Measurements from ENCODE around the gene HAUS7. TPM values are rescaled to one million over a fixed set of nuclear protein-coding genes. Genes with fewer than 3 reads are reported as not detected.

The HAUS7 gene
- 46.5 to 52.9 TPM (median 52.2 TPM) in 3 replicates for total RNA-seq (2021)
- Bru-seq, nascent RNA: percentile 10 among the genes with signal in this experiment
- long read RNA-seq, experiment 1, transcript HAUS7-202 (10 exons, 1,363 nt): major isoform, 144 of 156 reads
- long read RNA-seq, experiment 1, partial matches to known transcripts: 4 of 156 reads
- long read RNA-seq, experiment 1, other reads (novel, unspliced or antisense): 7 of 156 reads
- long read RNA-seq, experiment 2, transcript HAUS7-202 (10 exons, 1,363 nt): major isoform, 33 of 47 reads
- long read RNA-seq, experiment 2, partial matches to known transcripts: 12 of 47 reads
- long read RNA-seq, experiment 2, other reads (novel, unspliced or antisense): 2 of 47 reads
- long read RNA-seq, experiment 3, transcript HAUS7-202 (10 exons, 1,363 nt): major isoform, 112 of 115 reads
- long read RNA-seq, experiment 3, partial matches to known transcripts: 0 of 115 reads
- long read RNA-seq, experiment 3, other reads (novel, unspliced or antisense): 3 of 115 reads

- DNase-seq (ENCODE audit: low spot score) (peak; percentile 85), ATAC-seq (peak; percentile 88)
- Mint-ChIP-seq H3K27ac (no peak within 1 kb of the TSS), H3K9me3 (no peaks in the 10 kb centered on the region), H3K4me3 (peak within 1 kb of the TSS; percentile 76), H3K36me3 (no peaks in the 10 kb centered on the region), H3K27me3 (ENCODE audit: low read depth) (peaks cover 21% of the 10 kb centered on the region), H3K4me1 (no peaks in the 10 kb centered on the region)
- ChIA-PET CTCF (interaction anchor here (0.6 to 3.2 kb wide), 29 partner anchors 10 to 438 kb away, joined by 3 to 54 read pairs (median 4); partner anchors contain the start of genes ATP2B3, BGN and TREX2), POLR2A (interaction anchor here (0.5 to 0.6 kb wide), 2 partner anchors 17 to 47 kb away, joined by 3 to 4 read pairs; no protein-coding TSS in a partner anchor)
- peak; percentile 80 for TF ChIP-seq SP1 (CRISPR knock-in tag; conservative IDR thresholded peaks at IDR 0.05)
- no peak for TF ChIP-seq KAT7 (CRISPR knock-in tag; IDR thresholded peaks at IDR 0.05; ENCODE audit: borderline replicate concordance)
- TF ChIP-seq GABPB1 (CRISPR knock-in tag; IDR thresholded peaks at IDR 0.05): no peak
- peak; percentile 60; the same call in 1 of the 2 replicates for TF ChIP-seq GTF2I (CRISPR knock-in tag; conservative IDR thresholded peaks at IDR 0.05)
- TF ChIP-seq ZSCAN18 (CRISPR knock-in tag; IDR thresholded peaks at IDR 0.05): no peak
- TF ChIP-seq ZBTB21 (CRISPR knock-in tag; IDR thresholded peaks at IDR 0.05; ENCODE audit: borderline replicate concordance): no peak
- no peak for TF ChIP-seq TP53 (CRISPR knock-in tag; IDR thresholded peaks at IDR 0.05)
- TF ChIP-seq CTCF (IDR thresholded peaks at IDR 0.05): peak; percentile 32; the same call in 1 of the 2 replicates
- TF ChIP-seq NFYB (CRISPR knock-in tag; conservative IDR thresholded peaks at IDR 0.05; ENCODE audit: low read depth): peak; percentile 60
Observed at GRCh38 chrX:153470411-153471363, at the start of gene HAUS7. Gene HAUS7, minus strand, starts transcription at chrX:153470576. Its CDS starts 19 bp downstream, at chrX:153470557.

- TF ChIP-seq SP1 (CRISPR knock-in tag; conservative IDR thresholded peaks at IDR 0.05) (no peak), SMAD4 (CRISPR knock-in tag; IDR thresholded peaks at IDR 0.05) (no peak), ATF1 (CRISPR knock-in tag; IDR thresholded peaks at IDR 0.05) (no peak), AFF4 (CRISPR knock-in tag; IDR thresholded peaks at IDR 0.05; ENCODE audit: borderline replicate concordance) (no peak), ZNF671 (CRISPR knock-in tag; IDR thresholded peaks at IDR 0.05) (no peak), CREM (CRISPR knock-in tag; IDR thresholded peaks at IDR 0.05) (no peak), GTF2I (CRISPR knock-in tag; conservative IDR thresholded peaks at IDR 0.05) (no peak), ZBTB43 (CRISPR knock-in tag; IDR thresholded peaks at IDR 0.05) (no peak), NFATC4 (CRISPR knock-in tag; IDR thresholded peaks at IDR 0.05) (no peak), FOXJ3 (CRISPR knock-in tag; IDR thresholded peaks at IDR 0.05; ENCODE audit: borderline replicate concordance) (no peak), ELF4 (CRISPR knock-in tag; IDR thresholded peaks at IDR 0.05; ENCODE audit: low read depth) (no peak)
- ATAC-seq (no peak), DNase-seq (ENCODE audit: low spot score) (no peak)
- ChIA-PET POLR2A (no interaction called here), CTCF (interaction anchor here (0.9 to 1.0 kb wide), 2 partner anchors 10 to 12 kb away, joined by 3 to 4 read pairs; no protein-coding TSS in a partner anchor)
- Mint-ChIP-seq H3K27ac (no peak overlapping the region), H3K27me3 (ENCODE audit: low read depth) (peaks cover 37% of the 10 kb centered on the region), H3K4me3 (no peak overlapping the region), H3K9me3 (no peaks in the 10 kb centered on the region), H3K4me1 (0 out of 2 replicates have a peak, but pooled peaks cover 3% of the 10 kb centered on the region), H3K36me3 (no peaks in the 10 kb centered on the region)
Observed at GRCh38 chrX:153519569-153520286, 49.4 kb upstream of the HAUS7 start.

All from WTC11 (cell line).